Tibial nerve (tissue), 3 donors: ENCODE measurements around the gene SOWAHB.

Experiments
- POLR2A ChIP-seq, 2 donors: fragments of 450-650 bp; IDR thresholded peaks; one replicate each; pipeline ENCODE4 v1.6.1; 2017; ENCODE audit warnings: antibody characterized with exemption in 2 of 2, mild to moderate bottlenecking in 2 of 2, moderate library complexity in 2 of 2
- TF ChIP-seq, protein P1 (sequence below), 5 experiments: fragments of 200-600 bp in 3 of 5; fragments of 450-650 bp in 2 of 5; sonication (generic) in 3 of 5; IDR thresholded peaks; one replicate each; pipeline ENCODE4 v1.5.1; 2016 to 2019; ENCODE audit warnings: antibody characterized with exemption in 5 of 5, mild to moderate bottlenecking in 3 of 5, moderate library complexity in 2 of 5

DNA sequence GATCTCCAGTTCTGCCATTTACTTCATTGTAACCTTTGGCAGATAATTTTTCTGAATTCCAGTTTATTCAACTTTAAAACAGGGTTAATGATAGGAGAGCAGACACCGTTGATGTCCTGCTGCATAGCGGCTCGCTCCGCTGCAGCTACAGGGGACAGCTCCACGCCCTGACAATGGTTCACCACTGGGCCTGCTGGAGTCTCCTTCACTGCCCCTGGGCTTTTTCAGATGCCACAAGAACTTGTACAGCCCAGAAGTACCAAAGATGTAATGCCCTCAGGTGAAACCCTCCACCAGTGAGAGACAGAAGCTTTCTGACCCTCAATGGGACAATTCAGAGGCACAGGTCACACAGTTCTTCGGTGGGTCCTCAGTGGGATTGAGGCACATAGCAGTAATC lies 28.9 kb upstream of the SOWAHB start:
- no peak for TF ChIP-seq POLR2A (IDR thresholded peaks at IDR 0.05)
- TF ChIP-seq, protein P1, sequence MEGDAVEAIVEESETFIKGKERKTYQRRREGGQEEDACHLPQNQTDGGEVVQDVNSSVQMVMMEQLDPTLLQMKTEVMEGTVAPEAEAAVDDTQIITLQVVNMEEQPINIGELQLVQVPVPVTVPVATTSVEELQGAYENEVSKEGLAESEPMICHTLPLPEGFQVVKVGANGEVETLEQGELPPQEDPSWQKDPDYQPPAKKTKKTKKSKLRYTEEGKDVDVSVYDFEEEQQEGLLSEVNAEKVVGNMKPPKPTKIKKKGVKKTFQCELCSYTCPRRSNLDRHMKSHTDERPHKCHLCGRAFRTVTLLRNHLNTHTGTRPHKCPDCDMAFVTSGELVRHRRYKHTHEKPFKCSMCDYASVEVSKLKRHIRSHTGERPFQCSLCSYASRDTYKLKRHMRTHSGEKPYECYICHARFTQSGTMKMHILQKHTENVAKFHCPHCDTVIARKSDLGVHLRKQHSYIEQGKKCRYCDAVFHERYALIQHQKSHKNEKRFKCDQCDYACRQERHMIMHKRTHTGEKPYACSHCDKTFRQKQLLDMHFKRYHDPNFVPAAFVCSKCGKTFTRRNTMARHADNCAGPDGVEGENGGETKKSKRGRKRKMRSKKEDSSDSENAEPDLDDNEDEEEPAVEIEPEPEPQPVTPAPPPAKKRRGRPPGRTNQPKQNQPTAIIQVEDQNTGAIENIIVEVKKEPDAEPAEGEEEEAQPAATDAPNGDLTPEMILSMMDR (IDR thresholded peaks at IDR 0.05): no peak
